Keratinocyte (primary cell): Measurements from ENCODE around the gene FLVCR2. TPM values are rescaled to one million over a fixed set of nuclear protein-coding genes. Genes with fewer than 3 reads are reported as not detected.

Experiments
- DNase-seq: peaks from one replicate; pipeline ENCODE4 v3.0.0-alpha.2; 2011; ENCODE audit warnings: low read depth, missing footprints, low spot score
- FAIRE-seq: peaks from 2 replicates; lab custom pipeline; 2011; peaks lifted over from hg19 to GRCh38; lab: Jason Lieb, UNC
- H2AFZ ChIP-seq: 2 replicates; pipeline ENCODE4 v1.6.0; 2012; ENCODE audit warnings: low read length, control low read depth, inconsistent platforms; ENCODE audit not compliant: control insufficient read depth
- H3K27ac ChIP-seq: 2 replicates; pipeline ENCODE4 v1.5.1; 2011; ENCODE audit warnings: low read length; ENCODE audit not compliant: control insufficient read depth, insufficient read depth
- H3K27me3 ChIP-seq: 3 replicates; pipeline ENCODE4 v1.6.0; 2011; ENCODE audit warnings: low read length; ENCODE audit not compliant: control insufficient read depth, insufficient read depth; ENCODE audit errors: extremely low read depth
- H3K36me3 ChIP-seq, 2 experiments: 2 replicates in 1 of 2; 3 replicates in 1 of 2; pipeline ENCODE4 v1.5.1; 2011; ENCODE audit warnings: low read length in 2 of 2, mild to moderate bottlenecking in 1 of 2; ENCODE audit not compliant: control insufficient read depth in 2 of 2, insufficient read depth in 2 of 2; ENCODE audit errors: extremely low read depth in 1 of 2
- H3K4me1 ChIP-seq: 3 replicates; pipeline ENCODE4 v1.5.1; 2011; ENCODE audit warnings: low read length; ENCODE audit not compliant: control insufficient read depth, insufficient read depth; ENCODE audit errors: extremely low read depth
- H3K4me2 ChIP-seq: 3 replicates; pipeline ENCODE4 v1.6.0; 2011; ENCODE audit warnings: low read depth, low read length; ENCODE audit not compliant: control insufficient read depth, insufficient read depth; ENCODE audit errors: extremely low read depth
- H3K4me3 ChIP-seq, 3 experiments: fragments of 200-600 bp in 1 of 3; sonication (generic) in 1 of 3; 2 replicates in 2 of 3; 3 replicates in 1 of 3; pipeline ENCODE4 v1.5.1; 2011 to 2016; ENCODE audit warnings: low read length in 3 of 3, mild to moderate bottlenecking in 3 of 3, control low read depth in 2 of 3, inconsistent platforms in 1 of 3, low read depth in 1 of 3, mixed read lengths in 1 of 3, mixed run types in 1 of 3, moderate library complexity in 1 of 3; ENCODE audit not compliant: control insufficient read depth in 2 of 3, insufficient read depth in 2 of 3; ENCODE audit errors: extremely low read depth in 1 of 3
- H3K79me2 ChIP-seq: 2 replicates; pipeline ENCODE4 v1.6.0; 2012; ENCODE audit warnings: low read length; ENCODE audit not compliant: control insufficient read depth, insufficient read depth
- H3K9ac ChIP-seq: 3 replicates; pipeline ENCODE4 v1.6.0; 2011; ENCODE audit warnings: low read length; ENCODE audit not compliant: control insufficient read depth, insufficient read depth; ENCODE audit errors: extremely low read depth
- H3K9me1 ChIP-seq: 3 replicates; pipeline ENCODE4 v1.6.0; 2011; ENCODE audit warnings: low read length; ENCODE audit not compliant: control insufficient read depth, insufficient read depth; ENCODE audit errors: extremely low read depth
- H3K9me3 ChIP-seq: 2 replicates; pipeline ENCODE4 v1.5.1; 2012; ENCODE audit warnings: low read depth, low read length; ENCODE audit not compliant: control insufficient read depth
- H4K20me1 ChIP-seq: 3 replicates; pipeline ENCODE4 v1.6.0; 2011; ENCODE audit warnings: low read length; ENCODE audit not compliant: control insufficient read depth, insufficient read depth; ENCODE audit errors: extremely low read depth
- EZH2 ChIP-seq: IDR thresholded peaks from one replicate; pipeline ENCODE4 v1.6.1; 2012; ENCODE audit warnings: inconsistent platforms, mild to moderate bottlenecking, low read length, moderate library complexity
- dilution Hi-C: fragments of 300-500 bp; cut with MboI; formaldehyde crosslinking; loops from one replicate; pipeline ENCODE4 v1.7.0; 2020; ENCODE audit warnings: low sequenced_read_pairs; ENCODE audit not compliant: extremely low pct_ligation_motif_present
- polyA plus RNA-seq, 5 experiments: library from polyadenylated mRNA; depleted of rRNA in 3 of 5; stranded (reverse) in 3 of 5; stranded (forward) in 1 of 5; unstranded in 1 of 5; fragments of >200 nt; gene quantifications; 1 replicate in 1 of 5; 2 replicates in 3 of 5; 3 replicates in 1 of 5; pipeline versions ENCODE4 v1.2.1 to v1.2.3, GENCODE V29; 2011 to 2012; ENCODE audit warnings: missing spikeins in 2 of 5, low read depth in 1 of 5, low replicate concordance in 1 of 5
- TF ChIP-seq, protein P1 (sequence below), 3 experiments: IDR thresholded peaks in 1 of 3; conservative IDR thresholded peaks in 1 of 3; optimal IDR thresholded peaks in 1 of 3; 2 replicates in 2 of 3; 3 replicates in 1 of 3; pipeline versions ENCODE3 to v1.5.1; 2011; ENCODE audit warnings: low read length in 3 of 3, mild to moderate bottlenecking in 3 of 3, moderate library complexity in 2 of 3, control low read depth in 1 of 3, inconsistent platforms in 1 of 3; ENCODE audit not compliant: insufficient read depth in 2 of 3; ENCODE audit errors: extremely low read depth in 1 of 3

FLVCR2 gene
- polyA plus RNA-seq, 1 donor (not counting 4 experiments of a cell fraction or from before 2014, with no cell fraction given) = 0.45 TPM

DNA sequence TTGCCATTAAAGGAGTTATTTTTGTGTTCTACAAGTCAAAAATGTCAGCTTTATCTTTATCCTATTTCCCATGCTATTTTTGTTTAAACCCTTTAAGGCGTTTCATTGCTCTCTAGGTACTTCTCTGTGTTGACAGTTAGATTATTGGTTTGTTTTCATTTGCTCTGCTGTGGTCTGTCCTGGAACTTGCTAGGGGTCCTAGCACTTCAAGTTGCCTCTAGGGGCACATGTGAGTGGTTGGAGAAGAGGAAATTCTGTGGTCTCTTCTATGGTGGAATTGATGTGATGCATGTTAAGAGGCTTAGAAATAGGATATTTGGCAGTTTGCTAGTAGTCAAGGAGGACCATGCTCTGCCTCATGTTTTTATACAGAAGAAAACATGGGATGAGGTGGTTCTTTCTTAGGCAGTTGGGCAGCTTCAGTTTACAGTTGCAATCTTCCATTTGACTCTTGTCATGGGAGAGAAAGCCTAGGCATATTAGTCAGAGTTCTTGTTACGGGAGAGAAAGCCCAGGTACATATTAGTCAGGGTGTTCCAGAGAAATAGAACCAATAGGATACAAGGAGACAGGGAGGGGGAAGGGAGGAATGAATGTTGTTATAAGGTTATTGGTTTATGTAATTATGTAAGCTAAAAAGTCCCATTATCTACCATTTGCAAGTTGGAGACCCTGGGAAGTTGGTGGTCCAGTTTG, 97.0 kb downstream of the FLVCR2 start:
- FAIRE-seq = peak; percentile 59
- Histone ChIP-seq H3K79me2 (peaks cover 6% of the 10 kb centered on the region), H2AFZ (peak overlapping the region; percentile 38), H3K27ac (peak overlapping the region; percentile 40), H3K4me3 (no peak overlapping the region), H3K4me1 (peaks cover 12% of the 10 kb centered on the region), H4K20me1 (no peaks in the 10 kb centered on the region), H3K36me3 (no peaks in the 10 kb centered on the region), H3K9me1 (no peaks in the 10 kb centered on the region), H3K9ac (no peak overlapping the region), H3K9me3 (no peaks in the 10 kb centered on the region), H3K4me2 (peak overlapping the region; percentile 50), H3K27me3 (no peaks in the 10 kb centered on the region)
- TF ChIP-seq, protein P1, sequence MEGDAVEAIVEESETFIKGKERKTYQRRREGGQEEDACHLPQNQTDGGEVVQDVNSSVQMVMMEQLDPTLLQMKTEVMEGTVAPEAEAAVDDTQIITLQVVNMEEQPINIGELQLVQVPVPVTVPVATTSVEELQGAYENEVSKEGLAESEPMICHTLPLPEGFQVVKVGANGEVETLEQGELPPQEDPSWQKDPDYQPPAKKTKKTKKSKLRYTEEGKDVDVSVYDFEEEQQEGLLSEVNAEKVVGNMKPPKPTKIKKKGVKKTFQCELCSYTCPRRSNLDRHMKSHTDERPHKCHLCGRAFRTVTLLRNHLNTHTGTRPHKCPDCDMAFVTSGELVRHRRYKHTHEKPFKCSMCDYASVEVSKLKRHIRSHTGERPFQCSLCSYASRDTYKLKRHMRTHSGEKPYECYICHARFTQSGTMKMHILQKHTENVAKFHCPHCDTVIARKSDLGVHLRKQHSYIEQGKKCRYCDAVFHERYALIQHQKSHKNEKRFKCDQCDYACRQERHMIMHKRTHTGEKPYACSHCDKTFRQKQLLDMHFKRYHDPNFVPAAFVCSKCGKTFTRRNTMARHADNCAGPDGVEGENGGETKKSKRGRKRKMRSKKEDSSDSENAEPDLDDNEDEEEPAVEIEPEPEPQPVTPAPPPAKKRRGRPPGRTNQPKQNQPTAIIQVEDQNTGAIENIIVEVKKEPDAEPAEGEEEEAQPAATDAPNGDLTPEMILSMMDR (optimal IDR thresholded peaks at IDR 0.05 in 1 of 3, IDR thresholded peaks at IDR 0.05 in 1 of 3, conservative IDR thresholded peaks at IDR 0.05 in 1 of 3; ENCODE audit: extremely low read depth in 1 of 3, insufficient read depth in 2 of 3, low read length in 3 of 3) = peak in 2 of 3 experiments; percentile 26 to 43
- TF ChIP-seq EZH2 = no peak
- dilution Hi-C loops = no loop called here
- no peak for DNase-seq

DNA sequence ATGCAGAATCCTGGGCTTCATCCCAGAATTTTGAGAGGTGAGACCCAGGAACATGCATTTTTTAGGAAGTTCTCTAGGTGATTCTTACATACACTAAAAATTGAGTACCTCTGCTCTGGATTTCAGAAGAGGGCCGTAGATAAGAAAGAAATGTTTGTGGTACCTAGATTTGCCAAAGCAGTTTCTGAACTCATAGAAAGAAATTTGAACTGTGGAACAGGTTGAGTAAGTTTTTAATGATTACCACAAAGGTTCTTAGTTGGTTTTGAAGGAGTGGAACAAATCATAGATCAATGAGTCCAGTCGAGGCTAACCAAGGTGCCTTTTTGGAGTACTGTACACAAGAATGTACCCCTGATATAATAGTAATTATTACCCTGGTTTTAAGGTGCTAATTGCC, 107.5 kb downstream of the FLVCR2 start:
- dilution Hi-C loops = no loop called here
- FAIRE-seq = no peak
- Histone ChIP-seq H4K20me1 (no peaks in the 10 kb centered on the region), H3K9me1 (no peaks in the 10 kb centered on the region), H3K27ac (no peak overlapping the region), H3K9me3 (no peaks in the 10 kb centered on the region), H3K4me1 (no peaks in the 10 kb centered on the region), H3K4me2 (no peak overlapping the region), H3K27me3 (no peaks in the 10 kb centered on the region), H3K36me3 (peaks cover 0 to 6% of the 10 kb centered on the region in 2 experiments), H3K79me2 (no peaks in the 10 kb centered on the region), H2AFZ (no peak overlapping the region), H3K4me3 (no peak overlapping the region), H3K9ac (no peak overlapping the region)
- no peak for DNase-seq
- TF ChIP-seq EZH2 = no peak
- TF ChIP-seq, protein P1 (optimal IDR thresholded peaks at IDR 0.05 in 1 of 3, IDR thresholded peaks at IDR 0.05 in 1 of 3, conservative IDR thresholded peaks at IDR 0.05 in 1 of 3; ENCODE audit: extremely low read depth in 1 of 3, insufficient read depth in 2 of 3, low read length in 3 of 3) = no peak
